Testis (tissue), 2 donors: ENCODE data around the gene KATNBL1.

Experiments
- CTCF ChIP-seq, 3 experiments: fragments of 450-650 bp in 2 of 3; fragments of 200-600 bp in 1 of 3; sonication (generic) in 1 of 3; IDR thresholded peaks; one replicate each; pipeline ENCODE4 v1.5.1; 2016 to 2019; ENCODE audit warnings: antibody characterized with exemption in 3 of 3, mild to moderate bottlenecking in 2 of 3, moderate library complexity in 1 of 3
- POLR2A ChIP-seq: fragments of 450-650 bp; IDR thresholded peaks from one replicate; pipeline ENCODE4 v1.6.1; 2017; ENCODE audit warnings: antibody characterized with exemption, mild to moderate bottlenecking, moderate library complexity

DNA sequence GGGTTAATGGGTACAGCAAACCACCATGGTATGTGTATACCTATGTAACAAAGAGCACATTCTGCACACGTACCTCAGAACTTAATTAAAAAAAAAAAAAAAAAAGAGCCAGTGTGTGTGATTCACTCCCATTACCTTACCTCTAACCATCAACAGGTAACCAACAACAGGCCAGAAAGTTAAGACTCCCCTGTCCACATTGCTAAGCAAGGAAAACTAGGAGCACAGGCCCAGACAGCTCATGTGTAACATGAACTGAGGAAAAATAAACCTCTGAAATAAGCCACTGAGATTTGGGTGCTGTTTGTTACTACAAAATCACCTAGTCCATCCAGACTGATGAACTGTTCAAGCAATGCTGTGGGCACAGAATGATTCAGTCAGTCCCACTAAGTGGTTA, 6.0 kb downstream of the KATNBL1 start:
- TF ChIP-seq CTCF (IDR thresholded peaks at IDR 0.05) (no peak), POLR2A (no peak)
